Subcutaneous adipose tissue (tissue), 4 donors: Measurements from ENCODE around the gene PPIL6. TPM values are rescaled to one million over a fixed set of nuclear protein-coding genes. Genes with fewer than 3 reads are reported as not detected.

Experiments used
- CTCF ChIP-seq: fragments of 450-650 bp; IDR thresholded peaks from one replicate; pipeline ENCODE4 v1.5.1; 2016; ENCODE audit warnings: low read depth, mild to moderate bottlenecking, control low read depth, antibody characterized with exemption, moderate library complexity
- total RNA-seq, 4 donors: library from RNA; depleted of rRNA; stranded (reverse); fragments of >200 nt; gene quantifications; one replicate each; pipeline ENCODE4 v1.1.0, GENCODE V29; 2016

The PPIL6 gene
- total RNA-seq, 4 donors from 2014 or later: 0.57 to 8.8 (median 4.7) TPM

- TF ChIP-seq CTCF: no peak
Observed at GRCh38 chr6:109480993-109481480, 40.6 kb upstream of the PPIL6 start.

GRCh38 chr6:109478841-109479624 is 38.6 kb upstream of the PPIL6 start:
- TF ChIP-seq CTCF: no peak

GRCh38 chr6:109478222-109478805 is 37.9 kb upstream of the PPIL6 start:
- TF ChIP-seq CTCF: no peak

- no peak for TF ChIP-seq CTCF
Observed at GRCh38 chr6:109477725-109478124, 37.3 kb upstream of the PPIL6 start.

- TF ChIP-seq CTCF: no peak
Observed at GRCh38 chr6:109477184-109477583, 36.8 kb upstream of the PPIL6 start.

- no peak for TF ChIP-seq CTCF
Observed at GRCh38 chr6:109475625-109476024, 35.2 kb upstream of the PPIL6 start.

- no peak for TF ChIP-seq CTCF
Observed at GRCh38 chr6:109474995-109475394, 34.6 kb upstream of the PPIL6 start.
